IgD-negative memory B cell (primary cell): ENCODE measurements around the gene MACROD2. TPM values are rescaled to one million over a fixed set of nuclear protein-coding genes. Genes with fewer than 3 reads are reported as not detected.

Experiments
- H3K27ac Mint-ChIP-seq, 3 donors: one replicate each; pipeline ENCODE4 v1.8.0; 2020 to 2022; ENCODE audit warnings: mild to moderate bottlenecking in 3 of 3, mixed read lengths in 3 of 3, moderate library complexity in 1 of 3
- H3K27me3 Mint-ChIP-seq: one replicate; pipeline ENCODE4 v1.8.0; 2021; ENCODE audit warnings: mixed read lengths
- H3K36me3 Mint-ChIP-seq: one replicate; pipeline ENCODE4 v1.8.0; 2020; ENCODE audit warnings: mild to moderate bottlenecking, mixed read lengths
- H3K4me1 Mint-ChIP-seq, 3 donors: one replicate each; pipeline ENCODE4 v1.8.0; 2020 to 2022; ENCODE audit warnings: mixed read lengths in 3 of 3, mild to moderate bottlenecking in 1 of 3
- H3K4me3 Mint-ChIP-seq, 4 donors: one replicate each; pipeline ENCODE4 v1.8.0; 2020 to 2022; ENCODE audit warnings: mild to moderate bottlenecking in 4 of 4, mixed read lengths in 4 of 4, moderate library complexity in 3 of 4
- H3K9me3 Mint-ChIP-seq, 3 donors: one replicate each; pipeline ENCODE4 v1.8.0; 2020 to 2021; ENCODE audit warnings: mixed read lengths in 3 of 3, mild to moderate bottlenecking in 1 of 3
- polyA plus RNA-seq: library from polyadenylated mRNA; unstranded; fragments of 300-500 nt; fragmentation: Illumina TruSeq; gene quantifications from one replicate; pipeline ENCODE4 v1.2.3, GENCODE V29; 2021

The MACROD2 gene
- polyA plus RNA-seq, 1 donor from 2014 or later: 1.3 TPM

- H3K4me3 Mint-ChIP-seq: no peak overlapping the region
Observed at GRCh38 chr20:14386726-14387125, 391.4 kb downstream of the MACROD2 start.

DNA sequence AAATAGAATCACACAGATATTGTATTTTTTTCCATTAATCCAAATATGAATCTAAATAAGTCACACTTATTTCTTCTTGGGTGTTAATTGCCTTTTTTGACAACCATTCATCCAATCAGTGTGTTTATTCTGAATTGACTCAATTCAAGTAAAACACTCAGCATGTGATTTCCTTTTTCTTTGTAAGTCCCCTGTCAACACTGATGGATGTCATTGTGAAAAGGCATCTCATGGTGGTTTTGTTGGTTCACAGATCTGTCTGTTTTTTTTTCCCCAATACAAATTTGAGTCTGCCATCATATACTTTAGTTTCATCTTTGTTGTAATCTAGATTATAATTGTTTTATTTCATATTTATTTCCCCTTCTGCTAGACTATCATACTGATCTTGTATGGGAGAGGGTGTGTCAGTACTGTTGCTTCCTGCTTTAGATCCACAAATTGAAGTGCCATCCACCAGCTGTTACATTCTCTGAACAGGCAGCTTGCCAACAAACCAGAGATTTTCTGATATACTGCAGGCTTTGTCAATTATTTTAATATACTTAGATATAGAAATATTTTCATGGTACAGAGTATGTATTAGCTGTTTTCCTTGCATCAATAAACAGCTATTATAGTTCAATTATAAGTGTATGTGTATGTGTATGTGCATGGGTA is 406.3 kb downstream of the MACROD2 start:
- Mint-ChIP-seq H3K27ac (no peak overlapping the region), H3K27me3 (no peaks in the 10 kb centered on the region), H3K4me3 (no peak overlapping the region), H3K4me1 (no peaks in the 10 kb centered on the region), H3K36me3 (no peaks in the 10 kb centered on the region), H3K9me3 (no peaks in the 10 kb centered on the region)

More at GRCh38 chr20:14386726-14387125, 391.4 kb downstream of the MACROD2 start:
- H3K9me3 Mint-ChIP-seq: peaks cover 0 to 10% (median 7%) of the 10 kb centered on the region in 3 donors
- no peaks in the 10 kb centered on the region for H3K27me3 Mint-ChIP-seq
- no peaks in the 10 kb centered on the region for H3K4me1 Mint-ChIP-seq
- H3K36me3 Mint-ChIP-seq: peaks cover 2% of the 10 kb centered on the region
- no peak overlapping the region for H3K27ac Mint-ChIP-seq

DNA sequence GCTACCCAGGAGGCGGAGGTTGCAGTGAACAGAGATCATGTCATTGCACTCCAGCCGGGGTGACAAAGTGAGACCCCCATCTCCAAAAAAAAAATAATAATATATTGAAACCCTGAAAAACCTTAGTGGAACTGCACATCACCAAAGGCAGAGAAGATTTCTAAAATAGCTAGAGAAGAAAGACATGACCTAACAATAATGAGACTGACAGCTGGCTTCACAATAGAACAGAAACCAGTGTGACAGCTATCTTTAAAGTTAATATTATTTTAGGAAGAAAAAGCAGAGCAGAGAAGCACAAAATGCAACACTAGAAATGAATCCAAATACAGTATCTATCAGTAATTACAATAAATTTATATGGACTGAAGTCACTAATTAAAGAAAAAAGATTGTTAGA is 409.2 kb downstream of the MACROD2 start:
- no peaks in the 10 kb centered on the region for H3K4me1 Mint-ChIP-seq
- no peak overlapping the region for H3K27ac Mint-ChIP-seq
- H3K36me3 Mint-ChIP-seq: no peaks in the 10 kb centered on the region
- no peaks in the 10 kb centered on the region for H3K9me3 Mint-ChIP-seq
- H3K27me3 Mint-ChIP-seq: no peaks in the 10 kb centered on the region
- no peak overlapping the region for H3K4me3 Mint-ChIP-seq

- Mint-ChIP-seq H3K9me3 (peaks cover 0 to 2% (median 0%) of the 10 kb centered on the region in 3 donors), H3K4me1 (peaks cover 0 to 2% (median 0%) of the 10 kb centered on the region in 3 donors), H3K4me3 (no peak overlapping the region), H3K27ac (no peak overlapping the region), H3K27me3 (no peaks in the 10 kb centered on the region), H3K36me3 (no peaks in the 10 kb centered on the region)
Observed at GRCh38 chr20:14406495-14406894, 411.2 kb downstream of the MACROD2 start.

GRCh38 chr20:14407336-14407735 is 412.0 kb downstream of the MACROD2 start:
- H3K36me3 Mint-ChIP-seq: no peaks in the 10 kb centered on the region
- peaks cover 0 to 2% (median 0%) of the 10 kb centered on the region in 3 donors for H3K9me3 Mint-ChIP-seq
- H3K27ac Mint-ChIP-seq: no peak overlapping the region
- H3K4me1 Mint-ChIP-seq: peaks cover 0 to 2% (median 0%) of the 10 kb centered on the region in 3 donors
- H3K4me3 Mint-ChIP-seq: no peak overlapping the region
- H3K27me3 Mint-ChIP-seq: no peaks in the 10 kb centered on the region

DNA sequence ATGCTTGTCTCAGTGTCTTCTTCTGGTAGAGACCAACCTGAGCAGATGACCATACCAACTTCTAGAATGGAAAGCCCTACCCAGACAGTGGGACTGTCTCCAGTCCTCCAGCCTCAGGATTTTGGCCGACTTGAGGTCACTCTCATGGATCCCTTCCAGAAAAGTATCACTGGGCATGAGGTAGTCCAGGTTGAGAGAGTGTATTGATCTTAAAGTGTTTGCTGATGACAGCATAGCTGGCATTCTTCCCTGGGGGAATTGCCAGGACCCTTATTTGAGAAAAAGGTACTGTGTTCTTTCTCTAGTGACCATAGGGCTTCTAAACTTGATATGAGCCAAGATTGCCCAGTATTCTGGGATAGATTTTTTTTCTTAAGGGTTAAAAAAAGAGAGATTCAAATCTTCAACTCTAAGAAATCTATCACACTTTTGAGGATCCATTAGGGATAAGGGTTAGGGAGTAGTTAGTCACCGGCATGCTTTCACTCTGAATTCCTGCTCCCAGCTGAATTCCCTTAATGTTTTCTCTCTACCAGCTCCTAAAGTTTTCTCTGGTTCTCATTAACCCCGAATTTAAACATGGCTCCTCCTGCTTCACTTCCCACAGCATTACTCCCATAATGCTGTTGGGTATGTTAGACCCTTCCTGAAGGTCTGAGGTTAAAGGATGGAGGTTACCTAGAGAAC is 415.7 kb downstream of the MACROD2 start:
- H3K4me1 Mint-ChIP-seq: peaks cover 0 to 2% (median 0%) of the 10 kb centered on the region in 3 donors
- H3K27ac Mint-ChIP-seq: no peak overlapping the region
- H3K4me3 Mint-ChIP-seq: no peak overlapping the region
- H3K27me3 Mint-ChIP-seq: no peaks in the 10 kb centered on the region
- peaks cover 0 to 2% (median 0%) of the 10 kb centered on the region in 3 donors for H3K9me3 Mint-ChIP-seq
- H3K36me3 Mint-ChIP-seq: no peaks in the 10 kb centered on the region

DNA sequence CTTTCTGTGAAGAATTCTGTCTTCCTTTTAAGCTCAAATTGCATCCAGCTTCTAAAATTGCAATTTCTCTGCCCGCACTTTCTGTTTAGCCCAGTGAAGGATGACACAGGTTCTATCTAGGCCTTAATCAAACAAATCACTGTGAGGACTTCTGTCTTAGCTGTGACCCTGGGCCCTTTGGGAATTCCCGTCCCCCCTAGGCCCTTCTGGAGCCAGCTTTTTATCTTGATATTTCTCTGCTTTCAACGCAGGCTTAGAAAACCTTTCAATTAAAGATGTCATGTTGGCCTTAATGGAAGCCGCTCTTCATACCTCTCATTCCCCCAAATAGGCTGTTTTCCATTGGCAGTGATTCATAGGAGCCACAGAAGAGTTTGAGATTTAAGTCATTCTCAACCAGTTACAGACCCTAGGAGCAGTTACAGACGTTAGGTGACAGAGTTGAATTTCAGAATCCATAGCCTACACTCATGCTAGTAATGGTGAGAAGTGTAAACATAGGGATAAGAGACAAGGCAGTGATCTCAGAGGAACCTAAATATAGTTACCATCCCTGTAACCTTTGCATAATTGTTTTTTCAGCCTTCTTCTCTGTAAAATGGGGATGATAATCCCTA is 416.9 kb downstream of the MACROD2 start:
- Mint-ChIP-seq H3K4me1 (peaks cover 0 to 2% (median 0%) of the 10 kb centered on the region in 3 donors), H3K27me3 (no peaks in the 10 kb centered on the region), H3K27ac (no peak overlapping the region), H3K4me3 (no peak overlapping the region), H3K36me3 (no peaks in the 10 kb centered on the region), H3K9me3 (peaks cover 0 to 2% (median 0%) of the 10 kb centered on the region in 3 donors)

DNA sequence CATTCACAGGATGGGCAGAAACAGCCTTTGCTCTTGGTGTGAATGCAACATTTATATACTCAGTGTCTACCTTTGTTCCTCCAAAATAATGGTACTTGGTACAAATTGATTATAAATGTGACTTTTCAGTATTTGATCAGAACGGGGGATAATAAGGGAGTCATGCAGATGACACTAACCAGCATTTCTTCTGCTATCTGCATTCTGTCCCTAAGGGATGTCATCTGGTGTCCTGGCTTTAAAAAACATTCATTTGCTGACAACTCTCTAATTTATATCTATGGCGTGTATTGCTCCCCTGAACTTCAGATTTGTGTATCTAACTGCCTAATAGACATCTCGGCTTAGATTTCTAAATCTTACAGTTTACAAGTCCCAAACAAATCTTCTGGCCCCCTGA is 418.5 kb downstream of the MACROD2 start:
- Mint-ChIP-seq H3K36me3 (no peaks in the 10 kb centered on the region), H3K27me3 (no peaks in the 10 kb centered on the region), H3K9me3 (peaks cover 0 to 2% (median 0%) of the 10 kb centered on the region in 3 donors), H3K4me1 (peaks cover 0 to 2% (median 0%) of the 10 kb centered on the region in 3 donors), H3K27ac (no peak overlapping the region), H3K4me3 (no peak overlapping the region)

DNA sequence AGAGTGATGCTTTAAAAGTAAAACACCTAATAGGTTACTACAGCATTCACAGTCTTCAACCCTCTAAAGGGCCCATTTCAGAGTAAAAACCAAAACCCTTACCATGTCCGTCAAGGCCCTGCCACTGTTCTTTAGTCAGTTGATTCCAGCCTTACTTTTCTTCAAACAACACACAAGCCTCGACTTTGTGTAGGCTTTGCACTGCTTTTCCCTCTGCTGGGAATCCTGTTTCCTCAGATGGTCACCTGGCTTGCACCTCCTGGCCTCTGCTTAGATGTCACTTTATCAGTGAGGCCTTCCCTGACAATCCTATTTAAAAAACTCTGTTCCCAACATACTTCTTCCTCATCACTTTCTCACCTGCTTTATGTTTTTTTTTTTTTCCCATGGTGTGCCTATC is 419.2 kb downstream of the MACROD2 start:
- Mint-ChIP-seq H3K4me1 (peaks cover 0 to 2% (median 0%) of the 10 kb centered on the region in 3 donors), H3K27me3 (no peaks in the 10 kb centered on the region)

GRCh38 chr20:14415467-14415866 is 420.2 kb downstream of the MACROD2 start:
- H3K4me1 Mint-ChIP-seq: no peaks in the 10 kb centered on the region
- no peaks in the 10 kb centered on the region for H3K9me3 Mint-ChIP-seq
- no peak overlapping the region for H3K4me3 Mint-ChIP-seq
- H3K27ac Mint-ChIP-seq: no peak overlapping the region
- H3K27me3 Mint-ChIP-seq: no peaks in the 10 kb centered on the region
- H3K36me3 Mint-ChIP-seq: no peaks in the 10 kb centered on the region

More for the DNA sequence above, 419.2 kb downstream of the MACROD2 start:
- no peak overlapping the region for H3K4me3 Mint-ChIP-seq
- H3K9me3 Mint-ChIP-seq: peaks cover 0 to 2% (median 0%) of the 10 kb centered on the region in 3 donors
- H3K27ac Mint-ChIP-seq: no peak overlapping the region
- H3K36me3 Mint-ChIP-seq: no peaks in the 10 kb centered on the region

DNA sequence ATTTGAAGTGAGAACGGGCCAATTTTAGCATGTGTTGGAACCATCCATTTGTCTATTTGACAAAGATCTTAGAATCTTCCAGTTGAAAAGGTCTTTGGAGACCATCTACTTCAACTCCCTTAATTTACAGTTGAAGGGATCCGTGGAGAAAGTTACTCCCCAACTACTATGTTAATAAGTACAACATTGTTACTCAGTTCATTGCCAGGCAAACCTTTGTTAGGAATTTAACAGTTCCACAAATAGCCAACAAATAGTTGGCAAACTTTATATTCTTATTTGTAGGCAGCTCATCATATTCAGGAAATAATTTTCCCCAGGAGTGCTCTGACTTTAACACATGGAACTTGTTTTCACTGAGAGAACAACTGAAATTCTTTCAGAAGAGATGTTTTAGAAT is 423.1 kb downstream of the MACROD2 start:
- H3K27ac Mint-ChIP-seq: no peak overlapping the region

GRCh38 chr20:14422892-14423291 is 427.6 kb downstream of the MACROD2 start:
- Mint-ChIP-seq H3K4me1 (no peaks in the 10 kb centered on the region), H3K9me3 (no peaks in the 10 kb centered on the region), H3K27me3 (no peaks in the 10 kb centered on the region), H3K27ac (no peak overlapping the region), H3K36me3 (no peaks in the 10 kb centered on the region), H3K4me3 (no peak overlapping the region)

More for the DNA sequence above, 423.1 kb downstream of the MACROD2 start:
- Mint-ChIP-seq H3K4me1 (no peaks in the 10 kb centered on the region), H3K4me3 (no peak overlapping the region), H3K36me3 (no peaks in the 10 kb centered on the region), H3K9me3 (no peaks in the 10 kb centered on the region), H3K27me3 (no peaks in the 10 kb centered on the region)

GRCh38 chr20:14431568-14431967 is 436.3 kb downstream of the MACROD2 start:
- no peaks in the 10 kb centered on the region for H3K9me3 Mint-ChIP-seq
- no peaks in the 10 kb centered on the region for H3K27me3 Mint-ChIP-seq
- no peak overlapping the region for H3K4me3 Mint-ChIP-seq
- no peaks in the 10 kb centered on the region for H3K4me1 Mint-ChIP-seq
- no peak overlapping the region for H3K27ac Mint-ChIP-seq
- H3K36me3 Mint-ChIP-seq: no peaks in the 10 kb centered on the region

- no peak overlapping the region for H3K27ac Mint-ChIP-seq
- no peaks in the 10 kb centered on the region for H3K27me3 Mint-ChIP-seq
- H3K4me1 Mint-ChIP-seq: no peaks in the 10 kb centered on the region
- no peaks in the 10 kb centered on the region for H3K36me3 Mint-ChIP-seq
- no peak overlapping the region for H3K4me3 Mint-ChIP-seq
- H3K9me3 Mint-ChIP-seq: no peaks in the 10 kb centered on the region
Observed at GRCh38 chr20:14432085-14432484, 436.8 kb downstream of the MACROD2 start.

- H3K27me3 Mint-ChIP-seq: no peaks in the 10 kb centered on the region
Observed at GRCh38 chr20:14432597-14432996, 437.3 kb downstream of the MACROD2 start.

More at GRCh38 chr20:14432597-14432996, 437.3 kb downstream of the MACROD2 start:
- Mint-ChIP-seq H3K4me3 (no peak overlapping the region), H3K4me1 (no peaks in the 10 kb centered on the region), H3K27ac (no peak overlapping the region), H3K9me3 (no peaks in the 10 kb centered on the region), H3K36me3 (no peaks in the 10 kb centered on the region)
